GM23248 (cell line): ENCODE measurements around the gene PIP5K1C. TPM values are rescaled to one million over a fixed set of nuclear protein-coding genes. Genes with fewer than 3 reads are reported as not detected.

Experiments
- DNase-seq: peaks from one replicate; pipeline ENCODE4 v3.0.0-alpha.2; 2015
- H2AFZ ChIP-seq: fragments of 200-600 bp; sonication (generic); 2 replicates; pipeline ENCODE4 v1.6.1; 2016; ENCODE audit warnings: antibody characterized with exemption
- H3F3A ChIP-seq: fragments of 200-600 bp; sonication (generic); 2 replicates; pipeline ENCODE4 v1.6.1; 2016; ENCODE audit warnings: mild to moderate bottlenecking, antibody characterized with exemption, mixed run types; ENCODE audit not compliant: insufficient read depth
- H3K27ac ChIP-seq: fragments of 200-600 bp; sonication (generic); 2 replicates; pipeline ENCODE4 v1.5.1; 2016; ENCODE audit warnings: mild to moderate bottlenecking
- H3K27me3 ChIP-seq: fragments of 200-600 bp; sonication (generic); replicated peaks from 2 replicates; pipeline ENCODE4 v1.6.1; 2016; ENCODE audit warnings: mild to moderate bottlenecking; ENCODE audit not compliant: insufficient read depth
- H3K36me3 ChIP-seq: fragments of 200-600 bp; sonication (generic); 2 replicates; pipeline ENCODE4 v1.6.1; 2016; ENCODE audit warnings: low read depth, mild to moderate bottlenecking
- H3K4me1 ChIP-seq: fragments of 200-600 bp; sonication (generic); 2 replicates; pipeline ENCODE4 v1.6.1; 2016; ENCODE audit warnings: mild to moderate bottlenecking; ENCODE audit not compliant: insufficient read depth
- H3K4me2 ChIP-seq: fragments of 200-600 bp; sonication (generic); one replicate; pipeline ENCODE4 v1.6.1; 2016; ENCODE audit warnings: mild to moderate bottlenecking; ENCODE audit not compliant: unreplicated experiment
- H3K4me3 ChIP-seq: fragments of 200-600 bp; sonication (generic); 2 replicates; pipeline ENCODE4 v1.5.1; 2016; ENCODE audit warnings: mild to moderate bottlenecking
- H3K79me2 ChIP-seq: fragments of 200-600 bp; sonication (generic); 2 replicates; pipeline ENCODE4 v1.6.1; 2016; ENCODE audit warnings: mild to moderate bottlenecking; ENCODE audit not compliant: insufficient read depth
- H3K9ac ChIP-seq: fragments of 200-600 bp; sonication (generic); 2 replicates; pipeline ENCODE4 v1.6.1; 2016; ENCODE audit warnings: mild to moderate bottlenecking
- H3K9me2 ChIP-seq: fragments of 200-600 bp; sonication (generic); 2 replicates; pipeline ENCODE4 v1.6.1; 2016; ENCODE audit warnings: mixed run types, mild to moderate bottlenecking, moderate library complexity; ENCODE audit not compliant: insufficient read depth
- H3K9me3 ChIP-seq: fragments of 200-600 bp; sonication (generic); one replicate; pipeline ENCODE4 v1.6.1; 2017; ENCODE audit warnings: low read depth
- H4K20me1 ChIP-seq: fragments of 200-600 bp; sonication (generic); 2 replicates; pipeline ENCODE4 v1.6.0; 2016; ENCODE audit not compliant: insufficient read depth
- EZH2 ChIP-seq: fragments of 200-600 bp; sonication (generic); IDR thresholded peaks from 2 replicates; pipeline ENCODE4 v1.6.1; 2018; ENCODE audit warnings: antibody characterized with exemption, mild to moderate bottlenecking; ENCODE audit not compliant: insufficient read depth, poor library complexity, severe bottlenecking
- EZH2phosphoT487 ChIP-seq: fragments of 200-600 bp; sonication (generic); IDR thresholded peaks from 2 replicates; pipeline ENCODE4 v1.6.1; 2018; ENCODE audit warnings: antibody characterized with exemption, moderate library complexity, mild to moderate bottlenecking, low read depth; ENCODE audit not compliant: insufficient read depth
- WGBS, 2 experiments: methylation state at CpG; one replicate each; pipeline ENCODE4 v1.1.6; 2015 to 2017; ENCODE audit warnings: low lambda C conversion rate in 2 of 2, low coverage in 1 of 2; ENCODE audit errors: missing lambda C conversion rate in 2 of 2; 5-methylcytosine and 5-hydroxymethylcytosine counted together
- in situ Hi-C: fragments of 300-500 bp; cut with MboI; formaldehyde crosslinking; loops from 2 replicates; pipeline ENCODE4 v1.15.0; 2020
- polyA plus RNA-seq: library from polyadenylated mRNA; unstranded; fragments of >200 nt; fragmentation: Nextera tagmentation; extraction: Ambion mirVana; gene quantifications from 2 replicates; pipeline ENCODE4 v1.2.1, GENCODE V29; 2016
- total RNA-seq: library from RNA; depleted of rRNA; stranded (reverse); fragments of >200 nt; shearing (Covaris generic); gene quantifications from 2 replicates; pipeline ENCODE4 v1.2.3, GENCODE V29; 2014

Gene PIP5K1C
- total and polyA plus RNA-seq, 2 experiments from 2014 or later: 31.2 to 34.0 TPM

DNA sequence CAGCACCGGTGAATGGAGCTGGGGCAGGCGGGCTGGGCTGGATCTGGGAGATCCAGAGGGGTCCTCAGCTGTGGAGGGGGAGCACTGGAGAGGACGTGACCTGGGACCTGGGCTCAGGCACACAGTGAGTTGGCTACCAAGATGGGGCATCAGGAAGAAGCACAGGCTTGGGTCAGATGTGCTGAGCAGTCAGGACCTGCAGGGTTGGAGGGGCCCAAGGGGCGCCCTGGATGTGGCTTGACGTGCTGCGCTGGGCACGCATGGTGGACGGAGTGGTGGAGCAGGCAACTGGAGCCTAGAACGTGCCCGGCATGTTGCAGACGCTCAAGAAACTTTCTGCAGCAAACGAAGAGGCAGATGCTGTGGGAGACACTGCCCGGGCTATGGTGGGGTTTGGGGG lies 20.7 kb downstream of the PIP5K1C start:
- no peaks in the 10 kb centered on the region for H3F3A ChIP-seq
- no peak overlapping the region for H3K4me2 ChIP-seq
- WGBS, 2 experiments: 93 to 98% methylated on average over 13 of the region's 13 CpGs
- H3K4me1 ChIP-seq: no peaks in the 10 kb centered on the region
- no peak overlapping the region for H3K4me3 ChIP-seq
- H4K20me1 ChIP-seq: no peaks in the 10 kb centered on the region
- peaks cover 68% of the 10 kb centered on the region for H3K79me2 ChIP-seq
- no peaks in the 10 kb centered on the region for H3K9me2 ChIP-seq
- no peak for TF ChIP-seq EZH2phosphoT487
- no peak for TF ChIP-seq EZH2
- no peak overlapping the region for H3K27ac ChIP-seq
- H3K27me3 ChIP-seq: no peaks in the 10 kb centered on the region
- no peak overlapping the region for H2AFZ ChIP-seq
- in situ Hi-C loops: no loop called here
- no peak overlapping the region for H3K9ac ChIP-seq
- no peaks in the 10 kb centered on the region for H3K9me3 ChIP-seq
- peaks cover 6% of the 10 kb centered on the region; the same call in 1 of the 2 replicates for H3K36me3 ChIP-seq
- no peak for DNase-seq

DNA sequence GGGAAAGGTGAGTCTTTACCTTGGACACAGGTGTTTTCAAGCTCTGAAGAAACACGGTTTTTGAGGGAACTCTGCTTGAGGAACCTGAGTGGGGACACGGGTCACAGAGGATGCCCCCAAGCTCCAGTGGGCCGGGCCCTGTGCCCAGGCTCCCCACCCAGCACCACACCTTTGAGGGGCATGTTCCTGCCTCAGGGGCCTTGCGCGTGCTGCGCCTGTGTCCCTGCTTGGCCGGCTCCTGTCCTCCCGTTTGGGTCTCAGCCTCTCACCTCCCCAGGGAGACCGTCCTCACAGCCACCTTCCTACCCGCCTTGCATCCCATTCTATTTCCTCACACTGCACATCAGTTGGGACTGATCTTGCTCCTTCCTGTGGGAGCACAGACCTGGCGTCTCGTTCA lies 21.1 kb downstream of the PIP5K1C start:
- H3K79me2 ChIP-seq: peaks cover 68% of the 10 kb centered on the region
- H3K36me3 ChIP-seq: peaks cover 1% of the 10 kb centered on the region; the same call in 1 of the 2 replicates
- no peak overlapping the region for H3K4me2 ChIP-seq
- H4K20me1 ChIP-seq: no peaks in the 10 kb centered on the region
- in situ Hi-C loops: no loop called here
- H2AFZ ChIP-seq: no peak overlapping the region
- no peak overlapping the region for H3K27ac ChIP-seq
- H3K27me3 ChIP-seq: no peaks in the 10 kb centered on the region
- no peak overlapping the region for H3K4me3 ChIP-seq
- no peak overlapping the region for H3K9ac ChIP-seq
- 86 to 88% methylated on average over 12 of the region's 12 CpGs for WGBS, 2 experiments
- H3K9me3 ChIP-seq: no peaks in the 10 kb centered on the region
- H3K4me1 ChIP-seq: no peaks in the 10 kb centered on the region
- no peaks in the 10 kb centered on the region for H3F3A ChIP-seq
- no peaks in the 10 kb centered on the region for H3K9me2 ChIP-seq
- no peak for TF ChIP-seq EZH2
- TF ChIP-seq EZH2phosphoT487: no peak
- DNase-seq: no peak

DNA sequence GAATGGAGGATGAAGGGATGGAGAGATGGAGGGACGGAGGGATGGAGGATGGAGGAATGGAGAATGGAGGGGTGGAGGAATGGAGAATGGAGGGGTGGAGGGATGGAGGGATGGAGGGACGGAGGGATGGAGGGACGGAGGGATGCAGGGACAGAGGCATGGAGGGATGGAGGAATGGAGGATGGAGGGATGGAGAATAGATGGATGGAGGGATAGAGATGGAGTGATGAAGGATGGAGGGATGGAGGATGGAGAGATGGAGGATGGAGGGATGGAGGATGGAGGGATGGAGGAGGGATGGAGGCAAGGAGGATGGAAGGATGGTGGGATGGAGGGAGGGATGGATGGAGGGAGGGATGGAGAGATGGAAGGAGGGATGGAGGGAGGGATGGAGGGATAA lies 22.1 kb downstream of the PIP5K1C start:
- Histone ChIP-seq H4K20me1 (no peaks in the 10 kb centered on the region), H3K27ac (no peak overlapping the region), H3K9me3 (no peaks in the 10 kb centered on the region), H3K4me2 (no peak overlapping the region), H3K4me1 (no peaks in the 10 kb centered on the region), H3K79me2 (peaks cover 60% of the 10 kb centered on the region), H3K9ac (no peak overlapping the region), H3K36me3 (no peaks in the 10 kb centered on the region), H2AFZ (no peak overlapping the region), H3F3A (no peaks in the 10 kb centered on the region), H3K27me3 (no peaks in the 10 kb centered on the region), H3K9me2 (no peaks in the 10 kb centered on the region), H3K4me3 (no peak overlapping the region)
- no peak for TF ChIP-seq EZH2phosphoT487
- WGBS, 2 experiments: 93% methylated on average over 3 of the region's 3 CpGs; no CpG with 5 or more reads in 1 of the 2 experiments
- no peak for DNase-seq
- in situ Hi-C loops: no loop called here

DNA sequence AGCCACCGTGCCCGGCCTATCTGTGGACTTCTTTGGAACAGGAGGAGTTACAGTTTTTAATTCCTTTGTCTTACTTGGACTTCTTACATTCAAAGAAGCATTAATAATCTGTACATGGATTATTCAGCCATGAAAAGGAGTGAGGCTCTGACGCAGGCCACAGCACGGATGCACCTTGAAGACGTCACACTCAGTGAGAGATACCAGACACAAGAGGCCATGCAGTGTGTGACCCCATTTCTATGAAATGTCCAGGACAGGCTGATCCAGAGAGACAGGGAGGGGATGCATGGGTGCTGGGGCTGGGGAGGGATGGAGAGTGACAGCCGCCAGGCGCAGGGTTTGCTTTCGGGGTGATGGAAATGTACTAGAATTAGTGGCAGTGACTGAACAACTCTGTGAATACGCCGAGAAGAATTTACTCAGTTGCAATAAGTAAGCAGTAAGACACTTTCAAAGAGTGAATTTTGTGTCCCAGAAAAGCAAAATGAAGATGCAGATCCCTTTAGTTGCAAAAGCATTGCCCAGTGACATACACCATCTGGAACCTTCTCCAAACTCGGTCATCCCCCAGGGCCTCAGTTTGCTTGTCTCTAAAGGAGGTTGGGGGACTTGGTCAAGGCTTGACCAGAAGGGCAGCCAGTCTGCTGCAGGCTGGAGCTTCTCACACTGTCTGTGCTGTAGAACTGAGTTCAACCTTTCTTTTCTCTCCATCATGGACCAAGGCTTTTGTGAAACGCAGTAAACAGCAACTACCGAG lies 25.3 kb downstream of the PIP5K1C start:
- H3K36me3 ChIP-seq: no peaks in the 10 kb centered on the region
- WGBS, 2 experiments: 93 to 95% methylated on average over 13 of the region's 13 CpGs
- peaks cover 46% of the 10 kb centered on the region for H3K79me2 ChIP-seq
- H3K9me2 ChIP-seq: no peaks in the 10 kb centered on the region
- DNase-seq: no peak
- no peak overlapping the region for H3K27ac ChIP-seq
- no peak overlapping the region for H3K9ac ChIP-seq
- no peaks in the 10 kb centered on the region for H4K20me1 ChIP-seq
- no peak overlapping the region for H3K4me2 ChIP-seq
- TF ChIP-seq EZH2: no peak
- TF ChIP-seq EZH2phosphoT487: no peak
- in situ Hi-C loops: no loop called here
- no peaks in the 10 kb centered on the region for H3K27me3 ChIP-seq
- no peak overlapping the region for H3K4me3 ChIP-seq
- H3K4me1 ChIP-seq: peaks cover 12% of the 10 kb centered on the region
- H3K9me3 ChIP-seq: no peaks in the 10 kb centered on the region
- no peak overlapping the region for H2AFZ ChIP-seq
- no peaks in the 10 kb centered on the region for H3F3A ChIP-seq
